Endodermal cell (in vitro differentiated cells): ENCODE measurements around the gene EIPR1. TPM values are rescaled to one million over a fixed set of nuclear protein-coding genes. Genes with fewer than 3 reads are reported as not detected.

ENCODE experiments used
- DNase-seq: peaks from one replicate; pipeline ENCODE4 v3.0.0-alpha.2; 2017
- H3K27ac ChIP-seq: 2 replicates; pipeline ENCODE4 v1.5.1; 2013; ENCODE audit warnings: mild to moderate bottlenecking, low read depth, low read length, moderate library complexity
- H3K27me3 ChIP-seq: 2 replicates; pipeline ENCODE4 v1.6.1; 2013; ENCODE audit warnings: mild to moderate bottlenecking, low read length, moderate library complexity; ENCODE audit not compliant: insufficient read depth, control insufficient read depth, poor library complexity, severe bottlenecking
- H3K36me3 ChIP-seq: 2 replicates; pipeline ENCODE4 v1.7.0; 2013; ENCODE audit warnings: mild to moderate bottlenecking, low read length, moderate library complexity; ENCODE audit not compliant: control insufficient read depth, insufficient read depth
- H3K4me1 ChIP-seq: one replicate; pipeline ENCODE4 v1.7.0; 2013; ENCODE audit warnings: low read length; ENCODE audit not compliant: control insufficient read depth, insufficient read depth
- H3K4me3 ChIP-seq: 2 replicates; pipeline ENCODE4 v1.5.1; 2013; ENCODE audit warnings: mild to moderate bottlenecking, low read length, moderate library complexity
- H3K9ac ChIP-seq: 2 replicates; pipeline ENCODE4 v1.6.1; 2013; ENCODE audit warnings: mild to moderate bottlenecking, low read length, moderate library complexity; ENCODE audit not compliant: poor library complexity, severe bottlenecking; ENCODE audit errors: extremely low read depth
- H3K9me3 ChIP-seq: 2 replicates; pipeline ENCODE4 v1.6.1; 2013; ENCODE audit warnings: mild to moderate bottlenecking, low read length, moderate library complexity; ENCODE audit not compliant: control insufficient read depth
- H3K27ac Mint-ChIP-seq: 2 replicates; pipeline ENCODE4 v1.8.0; 2020; ENCODE audit warnings: mixed read lengths
- H3K27me3 Mint-ChIP-seq: 2 replicates; pipeline ENCODE4 v1.8.0; 2021; ENCODE audit warnings: mild to moderate bottlenecking, mixed read lengths; ENCODE audit not compliant: insufficient read depth
- H3K36me3 Mint-ChIP-seq: 2 replicates; pipeline ENCODE4 v1.8.0; 2020; ENCODE audit warnings: low read depth, mixed read lengths
- H3K4me1 Mint-ChIP-seq: 2 replicates; pipeline ENCODE4 v1.8.0; 2020; ENCODE audit warnings: mixed read lengths
- H3K4me3 Mint-ChIP-seq: 2 replicates; pipeline ENCODE4 v1.8.0; 2020; ENCODE audit warnings: mild to moderate bottlenecking, moderate library complexity, mixed read lengths
- H3K9me3 Mint-ChIP-seq: 2 replicates; pipeline ENCODE4 v1.8.0; 2020; ENCODE audit warnings: mild to moderate bottlenecking, mixed read lengths
- WGBS, 2 experiments: methylation state at CpG; one replicate each; pipeline versions ENCODE4 v1.1.5 to v1.1.7; 2013; ENCODE audit warnings: missing lambda C conversion rate in 2 of 2, mixed read lengths in 1 of 2; ENCODE audit not compliant: insufficient coverage in 1 of 2, insufficient read length in 1 of 2; 5-methylcytosine and 5-hydroxymethylcytosine counted together
- total RNA-seq, 2 donors: library from RNA; stranded (reverse); fragmentation: NEBNext Ultra II Directional in 1 of 2; extraction: Animal tissue kit (Norgen Biotek cat#: 25700) in 1 of 2; gene quantifications; 2 replicates in 1 of 2; 3 replicates in 1 of 2; pipeline ENCODE4 v1.2.1, GENCODE V29; 2021
- TF ChIP-seq, protein P1 (sequence below): fragments of 200-600 bp; sonication (generic); conservative IDR thresholded peaks from 2 replicates; pipeline ENCODE4 v1.5.0; 2021; ENCODE audit warnings: antibody characterized with exemption, mild to moderate bottlenecking

The EIPR1 gene
- total RNA-seq, 2 donors from 2014 or later, result 30.1 to 36.8 TPM

- Histone ChIP-seq H3K27me3 (no peaks in the 10 kb centered on the region), H3K9me3 (no peaks in the 10 kb centered on the region), H3K27ac (no peak overlapping the region), H3K4me1 (no peaks in the 10 kb centered on the region), H3K36me3 (no peaks in the 10 kb centered on the region), H3K4me3 (no peak overlapping the region), H3K9ac (no peak overlapping the region)
- DNase-seq, result peak; percentile 13
- Mint-ChIP-seq H3K4me1 (no peaks in the 10 kb centered on the region), H3K27me3 (no peaks in the 10 kb centered on the region), H3K27ac (no peak overlapping the region), H3K9me3 (no peaks in the 10 kb centered on the region), H3K4me3 (no peak overlapping the region), H3K36me3 (peaks cover 2% of the 10 kb centered on the region)
- TF ChIP-seq, protein P1, sequence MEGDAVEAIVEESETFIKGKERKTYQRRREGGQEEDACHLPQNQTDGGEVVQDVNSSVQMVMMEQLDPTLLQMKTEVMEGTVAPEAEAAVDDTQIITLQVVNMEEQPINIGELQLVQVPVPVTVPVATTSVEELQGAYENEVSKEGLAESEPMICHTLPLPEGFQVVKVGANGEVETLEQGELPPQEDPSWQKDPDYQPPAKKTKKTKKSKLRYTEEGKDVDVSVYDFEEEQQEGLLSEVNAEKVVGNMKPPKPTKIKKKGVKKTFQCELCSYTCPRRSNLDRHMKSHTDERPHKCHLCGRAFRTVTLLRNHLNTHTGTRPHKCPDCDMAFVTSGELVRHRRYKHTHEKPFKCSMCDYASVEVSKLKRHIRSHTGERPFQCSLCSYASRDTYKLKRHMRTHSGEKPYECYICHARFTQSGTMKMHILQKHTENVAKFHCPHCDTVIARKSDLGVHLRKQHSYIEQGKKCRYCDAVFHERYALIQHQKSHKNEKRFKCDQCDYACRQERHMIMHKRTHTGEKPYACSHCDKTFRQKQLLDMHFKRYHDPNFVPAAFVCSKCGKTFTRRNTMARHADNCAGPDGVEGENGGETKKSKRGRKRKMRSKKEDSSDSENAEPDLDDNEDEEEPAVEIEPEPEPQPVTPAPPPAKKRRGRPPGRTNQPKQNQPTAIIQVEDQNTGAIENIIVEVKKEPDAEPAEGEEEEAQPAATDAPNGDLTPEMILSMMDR, result no peak
- 91% methylated on average over 3 of the region's 3 CpGs; no CpG with 5 or more reads in 1 of the 2 experiments for WGBS, 2 experiments
These were observed 83.5 kb downstream of the EIPR1 start for GRCh38 chr2:3294069-3294468.

- H3K9me3 Mint-ChIP-seq, result no peaks in the 10 kb centered on the region
- H3K4me1 ChIP-seq, result no peaks in the 10 kb centered on the region
- H3K4me3 Mint-ChIP-seq, result no peak overlapping the region
- H3K27me3 ChIP-seq, result no peaks in the 10 kb centered on the region
- no peaks in the 10 kb centered on the region for H3K36me3 Mint-ChIP-seq
- no peaks in the 10 kb centered on the region for H3K36me3 ChIP-seq
- no peak overlapping the region for H3K27ac ChIP-seq
- 84 to 89% methylated on average over 7 to 9 of the region's 9 CpGs for WGBS, 2 experiments
- H3K27me3 Mint-ChIP-seq, result no peaks in the 10 kb centered on the region
- no peaks in the 10 kb centered on the region for H3K9me3 ChIP-seq
- no peak overlapping the region for H3K4me3 ChIP-seq
- H3K27ac Mint-ChIP-seq, result no peak overlapping the region
- H3K4me1 Mint-ChIP-seq, result no peaks in the 10 kb centered on the region
- H3K9ac ChIP-seq, result no peak overlapping the region
- DNase-seq, result no peak
- TF ChIP-seq, protein P1, result no peak
These were observed 84.4 kb downstream of the EIPR1 start for GRCh38 chr2:3293221-3293620.

DNA sequence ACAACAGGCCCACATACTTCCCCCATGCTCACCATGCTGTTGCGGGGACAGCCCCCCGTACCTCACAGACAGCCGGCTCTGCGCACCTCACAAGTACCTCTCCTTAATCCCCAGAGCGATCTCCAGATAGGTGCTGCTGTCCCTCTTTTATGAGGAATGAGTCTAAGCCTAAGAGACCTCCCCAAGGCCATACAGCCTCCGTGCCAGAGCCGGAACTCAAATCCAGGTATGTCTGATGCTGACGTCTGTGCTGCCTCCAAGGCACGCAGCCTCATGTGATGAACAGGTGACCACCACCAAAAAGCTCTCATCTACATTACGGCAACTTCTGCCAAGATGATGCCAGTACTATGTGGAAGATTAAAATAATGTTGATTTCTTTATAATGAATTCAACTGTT is 85.2 kb downstream of the EIPR1 start:
- no peak overlapping the region for H3K4me3 Mint-ChIP-seq
- TF ChIP-seq, protein P1, result no peak
- 93 to 95% methylated on average over 7 to 10 of the region's 10 CpGs for whole genome bisulfite sequencing, 2 experiments
- Histone ChIP-seq H3K4me3 (no peak overlapping the region), H3K9me3 (no peaks in the 10 kb centered on the region), H3K9ac (no peak overlapping the region), H3K4me1 (no peaks in the 10 kb centered on the region), H3K27ac (no peak overlapping the region), H3K36me3 (no peaks in the 10 kb centered on the region), H3K27me3 (no peaks in the 10 kb centered on the region)
- no peak overlapping the region for H3K27ac Mint-ChIP-seq
- H3K9me3 Mint-ChIP-seq, result peaks cover 3% of the 10 kb centered on the region
- peaks cover 7% of the 10 kb centered on the region for H3K36me3 Mint-ChIP-seq
- no peaks in the 10 kb centered on the region for H3K4me1 Mint-ChIP-seq
- DNase-seq, result no peak
- no peaks in the 10 kb centered on the region for H3K27me3 Mint-ChIP-seq
